Measurements from ENCODE around the gene CTSA. TPM values are rescaled to one million over a fixed set of nuclear protein-coding genes. Genes with fewer than 3 reads are reported as not detected.
A peak's percentile ranks its signal among the peaks of the same experiment; 100 is the strongest.

CTSA gene
- total RNA-seq, 1 experiment from 2014 or later: 123 TPM

DNA sequence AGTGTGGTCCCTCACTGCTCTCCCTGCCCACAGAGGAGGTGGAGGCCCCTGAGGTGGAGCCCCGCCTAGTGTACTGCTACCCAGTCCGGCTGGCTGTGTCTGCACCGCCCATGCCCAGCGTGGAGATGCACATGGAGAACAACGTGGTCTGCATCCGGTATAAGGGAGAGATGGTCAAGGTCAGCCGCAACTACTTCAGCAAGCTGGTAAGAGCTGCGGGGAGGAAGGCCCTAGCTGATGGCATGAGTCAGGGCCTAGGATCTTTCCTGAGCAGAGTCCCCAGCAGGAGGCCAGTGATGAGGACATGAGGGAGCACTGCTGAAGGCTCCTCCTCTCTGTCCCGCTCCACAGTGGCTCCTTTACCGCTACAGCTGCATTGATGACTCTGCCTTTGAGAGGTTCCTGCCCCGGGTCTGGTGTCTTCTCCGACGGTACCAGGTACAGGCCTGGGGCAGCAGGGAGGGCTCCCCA is 54.6 kb downstream of the CTSA start:
- Histone ChIP-seq H3K27me3 (ENCODE audit: insufficient read depth, low read depth) (no peaks in the 10 kb centered on the region), H3K79me2 (ENCODE audit: low read depth) (no peaks in the 10 kb centered on the region), H3K27ac (0 out of 2 replicates have a peak overlapping the region, but pooled peaks have one; percentile 81), H3K9me3 (ENCODE audit: insufficient read depth, low read depth) (no peaks in the 10 kb centered on the region), H4K20me1 (ENCODE audit: insufficient read depth) (no peaks in the 10 kb centered on the region), H3K4me2 (no peak overlapping the region), H3K36me3 (ENCODE audit: low read depth) (0 out of 2 replicates have a peak, but pooled peaks cover 7% of the 10 kb centered on the region), H3K4me1 (replicated peaks; ENCODE audit: insufficient read depth) (peaks cover 37% of the 10 kb centered on the region), H3F3A (ENCODE audit: insufficient read depth, low read depth) (peaks cover 45% of the 10 kb centered on the region), H2AFZ (no peak overlapping the region), H3K4me3 (no peak overlapping the region), H3K9me2 (ENCODE audit: insufficient read depth) (no peaks in the 10 kb centered on the region)
- intact Hi-C loops (cut with micrococcal nuclease; ENCODE audit: unreplicated experiment): no loop called here
- CTCF ChIA-PET: no interaction called here
- TF ChIP-seq CTCF (conservative IDR thresholded peaks at IDR 0.05): no peak
- TF ChIP-seq EZH2 (IDR thresholded peaks at IDR 0.05; ENCODE audit: low read depth): no peak
- peak; percentile 32 to 56 for DNase-seq
- POLR2A ChIA-PET (ENCODE audit: unreplicated experiment): interaction anchor here (0.8 kb wide), 1 partner anchor 11 kb away, joined by 6 read pairs; no protein-coding TSS in a partner anchor
- no TSS peak for BruUV-seq (replicated peaks)

GRCh38 chr20:45946149-45946970 is 55.2 kb downstream of the CTSA start:
- Histone ChIP-seq H3K9me2 (ENCODE audit: insufficient read depth) (no peaks in the 10 kb centered on the region), H2AFZ (no peak overlapping the region), H3K4me2 (no peak overlapping the region), H3K4me3 (no peak overlapping the region), H3F3A (ENCODE audit: insufficient read depth, low read depth) (peaks cover 45% of the 10 kb centered on the region), H3K79me2 (ENCODE audit: low read depth) (no peaks in the 10 kb centered on the region), H3K27me3 (ENCODE audit: insufficient read depth, low read depth) (no peaks in the 10 kb centered on the region), H4K20me1 (ENCODE audit: insufficient read depth) (no peaks in the 10 kb centered on the region), H3K9me3 (ENCODE audit: insufficient read depth, low read depth) (no peaks in the 10 kb centered on the region), H3K36me3 (ENCODE audit: low read depth) (0 out of 2 replicates have a peak, but pooled peaks cover 7% of the 10 kb centered on the region), H3K27ac (peak overlapping the region; percentile 18; the same call in 1 of the 2 replicates), H3K4me1 (replicated peaks; ENCODE audit: insufficient read depth) (peaks cover 37% of the 10 kb centered on the region)
- TF ChIP-seq CTCF (conservative IDR thresholded peaks at IDR 0.05) (no peak), EZH2 (IDR thresholded peaks at IDR 0.05; ENCODE audit: low read depth) (no peak)
- no TSS peak for BruUV-seq (replicated peaks)
- peak; percentile 65 to 81 for DNase-seq
- intact Hi-C loops (cut with micrococcal nuclease; ENCODE audit: unreplicated experiment): no loop called here
- ChIA-PET POLR2A (ENCODE audit: unreplicated experiment) (interaction anchor here (0.6 to 0.8 kb wide), 2 partner anchors 12 to 1037 kb away, joined by 6 to 17 read pairs; no protein-coding TSS in a partner anchor), CTCF (interaction anchor here (0.6 kb wide), 1 partner anchor 453 kb away, joined by 3 read pairs; no protein-coding TSS in a partner anchor)

- POLR2A ChIA-PET (ENCODE audit: unreplicated experiment): no interaction called here
Measured at GRCh38 chr20:45947110-45947866, 56.2 kb downstream of the CTSA start.

More at GRCh38 chr20:45947110-45947866, 56.2 kb downstream of the CTSA start:
- H3K9me3 ChIP-seq (ENCODE audit: insufficient read depth, low read depth): no peaks in the 10 kb centered on the region
- peaks cover 37% of the 10 kb centered on the region for H3K4me1 ChIP-seq (replicated peaks; ENCODE audit: insufficient read depth)
- H3F3A ChIP-seq (ENCODE audit: insufficient read depth, low read depth): peaks cover 45% of the 10 kb centered on the region
- BruUV-seq (replicated peaks): no TSS peak
- H3K36me3 ChIP-seq (ENCODE audit: low read depth): 0 out of 2 replicates have a peak, but pooled peaks cover 14% of the 10 kb centered on the region
- no peak overlapping the region for H3K4me2 ChIP-seq
- no peak overlapping the region for H3K4me3 ChIP-seq
- no peaks in the 10 kb centered on the region for H3K9me2 ChIP-seq (ENCODE audit: insufficient read depth)
- no peaks in the 10 kb centered on the region for H3K79me2 ChIP-seq (ENCODE audit: low read depth)
- intact Hi-C loops (cut with micrococcal nuclease; ENCODE audit: unreplicated experiment): no loop called here
- 0 out of 2 replicates have a peak overlapping the region, but pooled peaks have one; percentile 18 for H3K27ac ChIP-seq
- DNase-seq: no peak
- H4K20me1 ChIP-seq (ENCODE audit: insufficient read depth): no peaks in the 10 kb centered on the region
- no peak overlapping the region for H2AFZ ChIP-seq
- CTCF ChIA-PET: interaction anchor here (0.5 to 0.6 kb wide), 2 partner anchors 46 to 453 kb away, joined by 3 read pairs; no protein-coding TSS in a partner anchor
- no peaks in the 10 kb centered on the region for H3K27me3 ChIP-seq (ENCODE audit: insufficient read depth, low read depth)
- TF ChIP-seq CTCF (conservative IDR thresholded peaks at IDR 0.05) (no peak), EZH2 (IDR thresholded peaks at IDR 0.05; ENCODE audit: low read depth) (no peak)

All from PC-9 (cell line).